ENCODE data around the gene CHPF. TPM values are rescaled to one million over a fixed set of nuclear protein-coding genes. Genes with fewer than 3 reads are reported as not detected.

The CHPF gene
- total RNA-seq, 1 experiment from 2014 or later: 139 TPM

GRCh38 chr2:219560893-219561178 is 17.2 kb upstream of the CHPF start:
- DNase-seq (no peak), ATAC-seq (peak; percentile 21)
- Histone ChIP-seq H3K79me2 (ENCODE audit: low read length) (no peaks in the 10 kb centered on the region), H3K27me3 (ENCODE audit: low read length) (no peaks in the 10 kb centered on the region), H3K36me3 (ENCODE audit: low read depth, low read length) (no peaks in the 10 kb centered on the region; the same call in 1 of the 2 replicates), H3K9ac (ENCODE audit: low read length) (no peak overlapping the region), H3K4me3 (ENCODE audit: low read length) (no peak overlapping the region), H3F3A (ENCODE audit: low read length, unreplicated experiment) (no peaks in the 10 kb centered on the region), H3K4me1 (ENCODE audit: insufficient read depth, low read length) (no peaks in the 10 kb centered on the region), H3K9me2 (replicated peaks; ENCODE audit: low read length) (no peaks in the 10 kb centered on the region), H2AFZ (ENCODE audit: low read length) (no peak overlapping the region), H4K20me1 (ENCODE audit: low read length) (no peaks in the 10 kb centered on the region), H3K4me2 (ENCODE audit: low read length) (no peak overlapping the region), H3K27ac (ENCODE audit: low read length) (no peak overlapping the region), H3K9me3 (ENCODE audit: low read length) (no peaks in the 10 kb centered on the region)
- CTCF ChIA-PET: interaction anchor here (0.8 kb wide), 1 partner anchor 20 kb away, joined by 4 read pairs; no protein-coding TSS in a partner anchor
- intact Hi-C loops (cut with micrococcal nuclease): no loop called here
- BruUV-seq (replicated peaks): no TSS peak
- no peak for TF ChIP-seq EZH2phosphoT487 (IDR thresholded peaks at IDR 0.05; ENCODE audit: borderline replicate concordance, low read length)
- no peak for TF ChIP-seq EZH2 (IDR thresholded peaks at IDR 0.05; ENCODE audit: low read length, unreplicated experiment)
- no peak for TF ChIP-seq CTCF (conservative IDR thresholded peaks at IDR 0.05; ENCODE audit: low read depth, low read length)
- POLR2A ChIA-PET (ENCODE audit: unreplicated experiment): no interaction called here

GRCh38 chr2:219560037-219560892 is 16.7 kb upstream of the CHPF start:
- Histone ChIP-seq H3K9me2 (replicated peaks; ENCODE audit: low read length) (no peaks in the 10 kb centered on the region), H3K9ac (ENCODE audit: low read length) (no peak overlapping the region), H3K36me3 (ENCODE audit: low read depth, low read length) (no peaks in the 10 kb centered on the region; the same call in 1 of the 2 replicates), H3K79me2 (ENCODE audit: low read length) (no peaks in the 10 kb centered on the region), H3F3A (ENCODE audit: low read length, unreplicated experiment) (no peaks in the 10 kb centered on the region), H3K27ac (ENCODE audit: low read length) (no peak overlapping the region), H3K4me2 (ENCODE audit: low read length) (no peak overlapping the region), H3K4me3 (ENCODE audit: low read length) (no peak overlapping the region), H2AFZ (ENCODE audit: low read length) (no peak overlapping the region), H4K20me1 (ENCODE audit: low read length) (no peaks in the 10 kb centered on the region), H3K9me3 (ENCODE audit: low read length) (no peaks in the 10 kb centered on the region), H3K4me1 (ENCODE audit: insufficient read depth, low read length) (no peaks in the 10 kb centered on the region), H3K27me3 (ENCODE audit: low read length) (no peaks in the 10 kb centered on the region)
- CTCF ChIA-PET: interaction anchor here (0.5 to 0.8 kb wide), 4 partner anchors 21 to 74 kb away, joined by 3 to 4 read pairs (median 4); no protein-coding TSS in a partner anchor
- BruUV-seq (replicated peaks): no TSS peak
- POLR2A ChIA-PET (ENCODE audit: unreplicated experiment): no interaction called here
- TF ChIP-seq CTCF (conservative IDR thresholded peaks at IDR 0.05; ENCODE audit: low read depth, low read length) (peak; percentile 64), EZH2 (IDR thresholded peaks at IDR 0.05; ENCODE audit: low read length, unreplicated experiment) (no peak)
- ATAC-seq (peak; percentile 34), DNase-seq (no peak)
- intact Hi-C loops (cut with micrococcal nuclease): no loop called here

All from PC-3 (cell line).